ENCODE measurements around the gene PCBP3. TPM values are rescaled to one million over a fixed set of nuclear protein-coding genes. Genes with fewer than 3 reads are reported as not detected.

The PCBP3 gene
- total RNA-seq, 1 donor from 2014 or later, result 3.8 TPM

GRCh38 chr21:45747802-45748445 is 104.4 kb downstream of the PCBP3 start:
- no peak for TF ChIP-seq CTCF (IDR thresholded peaks at IDR 0.05)
- intact Hi-C loops (cut with DNase I), result no loop called here
- ATAC-seq (no peak), DNase-seq (no peak)
- Histone ChIP-seq H3K9me3 (no peaks in the 10 kb centered on the region), H3K4me3 (no peak overlapping the region), H3K4me1 (no peaks in the 10 kb centered on the region), H3K27me3 (no peaks in the 10 kb centered on the region), H3K27ac (no peak overlapping the region), H3K36me3 (no peaks in the 10 kb centered on the region)

GRCh38 chr21:45748593-45748992 is 105.1 kb downstream of the PCBP3 start:
- Histone ChIP-seq H3K4me3 (no peak overlapping the region), H3K27ac (no peak overlapping the region), H3K36me3 (no peaks in the 10 kb centered on the region), H3K9me3 (no peaks in the 10 kb centered on the region), H3K27me3 (no peaks in the 10 kb centered on the region), H3K4me1 (no peaks in the 10 kb centered on the region)
- intact Hi-C loops (cut with DNase I), result no loop called here
- no peak for ATAC-seq
- TF ChIP-seq CTCF (IDR thresholded peaks at IDR 0.05), result no peak
- no peak for DNase-seq

GRCh38 chr21:45749974-45750373 is 106.4 kb downstream of the PCBP3 start:
- Histone ChIP-seq H3K4me1 (no peaks in the 10 kb centered on the region), H3K27me3 (no peaks in the 10 kb centered on the region), H3K36me3 (no peaks in the 10 kb centered on the region), H3K27ac (no peak overlapping the region), H3K9me3 (no peaks in the 10 kb centered on the region), H3K4me3 (no peak overlapping the region)
- ATAC-seq, result no peak
- TF ChIP-seq CTCF (IDR thresholded peaks at IDR 0.05), result no peak
- intact Hi-C loops (cut with DNase I), result no loop called here
- DNase-seq, result no peak

GRCh38 chr21:45750936-45751335 is 107.4 kb downstream of the PCBP3 start:
- Histone ChIP-seq H3K27me3 (no peaks in the 10 kb centered on the region), H3K4me3 (no peak overlapping the region), H3K36me3 (no peaks in the 10 kb centered on the region), H3K27ac (no peak overlapping the region), H3K4me1 (no peaks in the 10 kb centered on the region), H3K9me3 (no peaks in the 10 kb centered on the region)
- no peak for DNase-seq
- TF ChIP-seq CTCF (IDR thresholded peaks at IDR 0.05), result no peak
- intact Hi-C loops (cut with DNase I), result no loop called here
- no peak for ATAC-seq

- DNase-seq, result no peak
- no peaks in the 10 kb centered on the region for H3K9me3 ChIP-seq
- TF ChIP-seq CTCF (IDR thresholded peaks at IDR 0.05), result no peak
These were observed 109.9 kb downstream of the PCBP3 start for GRCh38 chr21:45753445-45753844.

GRCh38 chr21:45756029-45756428 is 112.5 kb downstream of the PCBP3 start:
- H3K4me3 ChIP-seq, result no peak overlapping the region

More at GRCh38 chr21:45753445-45753844, 109.9 kb downstream of the PCBP3 start:
- no peak for ATAC-seq
- Histone ChIP-seq H3K4me1 (no peaks in the 10 kb centered on the region), H3K27ac (no peak overlapping the region), H3K27me3 (no peaks in the 10 kb centered on the region), H3K36me3 (no peaks in the 10 kb centered on the region), H3K4me3 (no peak overlapping the region)
- intact Hi-C loops (cut with DNase I), result no loop called here

More at GRCh38 chr21:45756029-45756428, 112.5 kb downstream of the PCBP3 start:
- DNase-seq (no peak), ATAC-seq (no peak)
- Histone ChIP-seq H3K27me3 (no peaks in the 10 kb centered on the region), H3K27ac (no peak overlapping the region), H3K36me3 (no peaks in the 10 kb centered on the region), H3K4me1 (no peaks in the 10 kb centered on the region), H3K9me3 (no peaks in the 10 kb centered on the region)
- intact Hi-C loops (cut with DNase I), result no loop called here
- TF ChIP-seq CTCF (IDR thresholded peaks at IDR 0.05), result no peak
